ENCODE data around the gene PRM1. TPM values are rescaled to one million over a fixed set of nuclear protein-coding genes. Genes with fewer than 3 reads are reported as not detected.

PRM1 gene
- total RNA-seq, 1 donor from 2014 or later: not detected

GRCh38 chr16:11327277-11328171 lies 46.4 kb upstream of the PRM1 start:
- Histone ChIP-seq H3K36me3 (no peaks in the 10 kb centered on the region), H3K27me3 (ENCODE audit: low read depth) (no peaks in the 10 kb centered on the region), H3K4me1 (peaks cover 31% of the 10 kb centered on the region), H3K9me3 (replicated peaks) (no peaks in the 10 kb centered on the region), H3K27ac (replicated peaks) (peak overlapping the region; percentile 37), H3K4me3 (no peak overlapping the region)
- TF ChIP-seq, protein P1, sequence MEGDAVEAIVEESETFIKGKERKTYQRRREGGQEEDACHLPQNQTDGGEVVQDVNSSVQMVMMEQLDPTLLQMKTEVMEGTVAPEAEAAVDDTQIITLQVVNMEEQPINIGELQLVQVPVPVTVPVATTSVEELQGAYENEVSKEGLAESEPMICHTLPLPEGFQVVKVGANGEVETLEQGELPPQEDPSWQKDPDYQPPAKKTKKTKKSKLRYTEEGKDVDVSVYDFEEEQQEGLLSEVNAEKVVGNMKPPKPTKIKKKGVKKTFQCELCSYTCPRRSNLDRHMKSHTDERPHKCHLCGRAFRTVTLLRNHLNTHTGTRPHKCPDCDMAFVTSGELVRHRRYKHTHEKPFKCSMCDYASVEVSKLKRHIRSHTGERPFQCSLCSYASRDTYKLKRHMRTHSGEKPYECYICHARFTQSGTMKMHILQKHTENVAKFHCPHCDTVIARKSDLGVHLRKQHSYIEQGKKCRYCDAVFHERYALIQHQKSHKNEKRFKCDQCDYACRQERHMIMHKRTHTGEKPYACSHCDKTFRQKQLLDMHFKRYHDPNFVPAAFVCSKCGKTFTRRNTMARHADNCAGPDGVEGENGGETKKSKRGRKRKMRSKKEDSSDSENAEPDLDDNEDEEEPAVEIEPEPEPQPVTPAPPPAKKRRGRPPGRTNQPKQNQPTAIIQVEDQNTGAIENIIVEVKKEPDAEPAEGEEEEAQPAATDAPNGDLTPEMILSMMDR (IDR thresholded peaks at IDR 0.05; ENCODE audit: borderline replicate concordance): no peak
- peak; percentile 40 for DNase-seq
- intact Hi-C loops (cut with micrococcal nuclease): no loop called here

DNA sequence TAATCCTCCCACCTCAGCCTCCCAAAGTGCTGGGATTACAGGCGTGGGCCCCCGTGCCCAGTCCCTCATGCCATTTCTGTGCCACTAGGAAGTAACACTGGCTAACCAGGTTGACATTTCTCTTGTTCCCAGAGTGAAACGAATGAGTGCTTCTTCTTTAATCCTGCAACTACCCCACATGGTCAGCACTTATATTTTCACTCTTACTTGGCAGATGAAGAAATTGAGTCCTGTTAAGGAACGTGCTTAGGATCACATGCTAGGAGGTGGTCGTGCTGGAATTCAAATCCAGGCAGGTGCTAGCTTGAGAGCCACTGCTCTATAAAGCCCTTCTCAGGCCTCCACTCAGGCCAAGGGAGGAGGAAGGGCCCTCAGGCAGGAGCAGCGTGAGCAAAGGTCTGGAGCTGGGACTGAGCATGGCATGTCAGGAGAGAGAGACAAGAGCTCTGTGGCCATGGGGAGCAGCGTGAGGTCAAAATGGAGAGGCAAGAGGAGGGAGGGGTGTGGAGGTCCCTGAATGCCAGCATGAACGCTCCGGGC lies 45.7 kb upstream of the PRM1 start:
- DNase-seq: no peak
- no peaks in the 10 kb centered on the region for H3K27me3 ChIP-seq (ENCODE audit: low read depth)
- no peaks in the 10 kb centered on the region for H3K36me3 ChIP-seq
- no peak overlapping the region for H3K4me3 ChIP-seq
- TF ChIP-seq, protein P1 (IDR thresholded peaks at IDR 0.05; ENCODE audit: borderline replicate concordance): no peak
- intact Hi-C loops (cut with micrococcal nuclease): no loop called here
- no peaks in the 10 kb centered on the region for H3K9me3 ChIP-seq (replicated peaks)
- H3K4me1 ChIP-seq: peaks cover 31% of the 10 kb centered on the region
- peak overlapping the region; percentile 16 for H3K27ac ChIP-seq (replicated peaks)

- H3K27ac ChIP-seq (replicated peaks): peak overlapping the region; percentile 12
- no peak for DNase-seq
- no peaks in the 10 kb centered on the region for H3K36me3 ChIP-seq
- no peaks in the 10 kb centered on the region for H3K27me3 ChIP-seq (ENCODE audit: low read depth)
- H3K4me3 ChIP-seq: no peak overlapping the region
- peaks cover 31% of the 10 kb centered on the region for H3K4me1 ChIP-seq
- TF ChIP-seq, protein P1 (IDR thresholded peaks at IDR 0.05; ENCODE audit: borderline replicate concordance): no peak
- H3K9me3 ChIP-seq (replicated peaks): no peaks in the 10 kb centered on the region
- intact Hi-C loops (cut with micrococcal nuclease): no loop called here
These were observed 45.1 kb upstream of the PRM1 start for GRCh38 chr16:11326084-11326736.

DNA sequence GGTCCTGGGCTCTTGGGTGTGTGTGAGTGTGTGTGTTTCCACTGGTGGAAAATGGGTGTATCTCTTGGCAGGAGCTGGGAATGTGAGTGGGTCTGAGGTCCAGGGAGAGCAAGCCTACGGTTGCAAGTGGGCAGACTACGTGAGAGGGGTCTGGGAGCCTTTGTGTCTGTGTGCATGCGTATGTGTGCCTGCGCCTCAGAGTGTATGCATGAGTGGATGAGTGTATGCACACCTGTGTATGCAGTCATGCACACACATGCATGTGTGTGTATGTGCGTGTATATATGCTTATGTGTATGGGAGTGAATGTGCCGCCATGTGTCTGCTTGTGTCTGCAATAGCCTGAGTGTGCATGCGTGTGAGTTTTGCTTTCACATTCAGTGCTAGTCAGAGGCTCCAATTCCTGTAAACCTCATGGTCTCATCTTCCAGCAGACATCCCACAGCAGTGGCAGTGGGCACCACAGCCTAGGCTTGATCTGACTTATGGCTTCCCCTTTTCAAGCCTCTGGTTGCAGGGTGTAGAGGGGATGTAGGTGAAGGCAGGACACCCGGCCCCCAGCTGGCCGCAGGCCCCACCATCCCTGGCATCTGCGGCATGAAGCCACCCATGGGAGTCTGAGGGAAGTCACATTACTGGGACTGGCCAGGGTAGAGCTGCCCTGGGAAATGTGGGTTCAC lies 44.4 kb upstream of the PRM1 start:
- TF ChIP-seq, protein P1 (IDR thresholded peaks at IDR 0.05; ENCODE audit: borderline replicate concordance): no peak
- H3K9me3 ChIP-seq (replicated peaks): no peaks in the 10 kb centered on the region
- no peak for DNase-seq
- no peaks in the 10 kb centered on the region for H3K27me3 ChIP-seq (ENCODE audit: low read depth)
- H3K36me3 ChIP-seq: no peaks in the 10 kb centered on the region
- intact Hi-C loops (cut with micrococcal nuclease): no loop called here
- peaks cover 31% of the 10 kb centered on the region for H3K4me1 ChIP-seq
- peak overlapping the region; percentile 12 for H3K27ac ChIP-seq (replicated peaks)
- no peak overlapping the region for H3K4me3 ChIP-seq
